Endothelial cell of umbilical vein (primary cell): ENCODE measurements around the gene TNNI3K. TPM values are rescaled to one million over a fixed set of nuclear protein-coding genes. Genes with fewer than 3 reads are reported as not detected.

Experiments
- BruUV-seq: library from RNA; stranded (reverse); fragments of 400-500 nt; replicated peaks from 2 replicates; lab custom pipeline; 2021; lab: Mats Ljungman, UMichigan
- CTCF ChIA-PET: fragments of 300-600, 350-600 bp; sonication (Branson Sonifier 250); formaldehyde crosslinking; loops from one replicate; lab custom pipeline; 2021; ENCODE audit warnings: antibody characterized with exemption, inconsistent platforms; lab: Charles Lee
- POLR2A ChIA-PET: fragments of 300-600, 350-600 bp; sonication (Branson Sonifier 250); formaldehyde crosslinking; loops from one replicate; lab custom pipeline; 2021; ENCODE audit warnings: antibody characterized with exemption, inconsistent platforms; lab: Charles Lee
- DNase-seq: peaks from one replicate; pipeline ENCODE4 v3.0.0-alpha.2; 2011; ENCODE audit warnings: low read depth, low spot score
- FAIRE-seq: peaks from 2 replicates; lab custom pipeline; 2011; peaks lifted over from hg19 to GRCh38; lab: Jason Lieb, UNC
- H2AFZ ChIP-seq: 2 replicates; pipeline ENCODE4 v1.6.0; 2012; ENCODE audit warnings: low read depth, low read length, control low read depth, inconsistent platforms
- H3K27ac ChIP-seq: 2 replicates; pipeline ENCODE4 v1.5.1; 2011; ENCODE audit warnings: low read depth, mild to moderate bottlenecking, control low read depth, low read length, moderate library complexity; ENCODE audit not compliant: insufficient read depth
- H3K27me3 ChIP-seq, 2 experiments: 2 replicates each; pipeline versions ENCODE4 v1.6.0 to v1.6.1; 2011; ENCODE audit warnings: low read length in 2 of 2, mixed read lengths in 1 of 2; ENCODE audit not compliant: control insufficient read depth in 2 of 2, insufficient read depth in 2 of 2
- H3K36me3 ChIP-seq, 2 experiments: 2 replicates in 1 of 2; 3 replicates in 1 of 2; pipeline ENCODE4 v1.5.1; 2011; ENCODE audit warnings: low read length in 2 of 2, mild to moderate bottlenecking in 1 of 2, moderate library complexity in 1 of 2; ENCODE audit not compliant: control insufficient read depth in 2 of 2, insufficient read depth in 2 of 2; ENCODE audit errors: extremely low read depth in 1 of 2
- H3K4me1 ChIP-seq: 3 replicates; pipeline ENCODE4 v1.5.1; 2011; ENCODE audit warnings: mild to moderate bottlenecking, low read length; ENCODE audit not compliant: control insufficient read depth, insufficient read depth; ENCODE audit errors: extremely low read depth
- H3K4me2 ChIP-seq: 2 replicates; pipeline ENCODE4 v1.6.1; 2011; ENCODE audit warnings: low read length, control low read depth, mixed read lengths; ENCODE audit not compliant: insufficient read depth
- H3K4me3 ChIP-seq, 3 experiments: fragments of 200-600 bp in 1 of 3; sonication (generic), shearing (Covaris generic) in 1 of 3; replicated peaks in 1 of 3; 2 replicates each; pipeline ENCODE4 v1.5.1; 2011 to 2016; ENCODE audit warnings: control low read depth in 3 of 3, low read length in 3 of 3, mild to moderate bottlenecking in 2 of 3, inconsistent platforms in 1 of 3, low read depth in 1 of 3, moderate library complexity in 1 of 3; ENCODE audit not compliant: insufficient read depth in 1 of 3
- H3K79me2 ChIP-seq: 2 replicates; pipeline ENCODE4 v1.6.0; 2012; ENCODE audit warnings: low read length, inconsistent platforms; ENCODE audit not compliant: control insufficient read depth, insufficient read depth
- H3K9ac ChIP-seq: replicated peaks from 2 replicates; pipeline ENCODE3; 2011; ENCODE audit warnings: low read length, control low read depth; ENCODE audit not compliant: insufficient read depth; ENCODE audit errors: extremely low read depth
- H3K9me1 ChIP-seq: replicated peaks from 3 replicates; pipeline ENCODE4 v1.6.0; 2011; ENCODE audit warnings: mild to moderate bottlenecking, low read length; ENCODE audit not compliant: control insufficient read depth, insufficient read depth; ENCODE audit errors: extremely low read depth
- H3K9me3 ChIP-seq: replicated peaks from 2 replicates; pipeline ENCODE4 v1.5.1; 2012; ENCODE audit warnings: low read length, inconsistent platforms; ENCODE audit not compliant: control insufficient read depth, insufficient read depth
- H4K20me1 ChIP-seq: replicated peaks from 2 replicates; pipeline ENCODE3; 2011; ENCODE audit warnings: mild to moderate bottlenecking, low read length; ENCODE audit not compliant: control insufficient read depth, insufficient read depth; ENCODE audit errors: extremely low read depth
- EZH2 ChIP-seq: IDR thresholded peaks from 2 replicates; pipeline ENCODE4 v1.6.1; 2012; ENCODE audit warnings: borderline replicate concordance, low read depth, mild to moderate bottlenecking, moderate library complexity, low read length, inconsistent platforms; ENCODE audit not compliant: severe bottlenecking
- FOS ChIP-seq: IDR thresholded peaks from 2 replicates; pipeline ENCODE4 v1.6.1; 2011; ENCODE audit warnings: mild to moderate bottlenecking, low read length, moderate library complexity, borderline replicate concordance; ENCODE audit not compliant: insufficient read depth
- GATA2 ChIP-seq: IDR thresholded peaks from 2 replicates; pipeline ENCODE4 v1.7.0; 2011; ENCODE audit warnings: low read depth, mild to moderate bottlenecking, moderate library complexity, mixed read lengths, low read length; ENCODE audit not compliant: insufficient read length, insufficient read depth
- JUN ChIP-seq: IDR thresholded peaks from 2 replicates; pipeline ENCODE4 v1.6.1; 2011; ENCODE audit warnings: borderline replicate concordance, low read depth; ENCODE audit not compliant: insufficient read length, insufficient read depth
- MYC ChIP-seq: IDR thresholded peaks from one replicate; pipeline ENCODE4 v1.6.1; 2011; ENCODE audit warnings: mild to moderate bottlenecking, low read depth, low read length
- POLR2A ChIP-seq: IDR thresholded peaks from 2 replicates; pipeline ENCODE4 v1.6.1; 2012; ENCODE audit warnings: low read depth, mild to moderate bottlenecking, control low read depth, low read length
- POLR2AphosphoS5 ChIP-seq: IDR thresholded peaks from 2 replicates; pipeline ENCODE4 v1.6.1; 2012; ENCODE audit warnings: low read depth, mild to moderate bottlenecking, control low read depth, low read length, moderate library complexity; ENCODE audit not compliant: insufficient read depth
- dilution Hi-C: fragments of 300-500 bp; cut with MboI; formaldehyde crosslinking; loops from one replicate; pipeline ENCODE4 v1.15.0; 2019; ENCODE audit warnings: low sequenced_read_pairs; ENCODE audit not compliant: extremely low pct_ligation_motif_present
- intact Hi-C: fragments of 100-400 bp; cut with micrococcal nuclease; formaldehyde crosslinking; loops from one replicate; pipeline ENCODE4 v1.10.0; 2022
- polyA plus RNA-seq, 4 experiments: library from polyadenylated mRNA; depleted of rRNA in 3 of 4; stranded (reverse) in 3 of 4; unstranded in 1 of 4; fragments of >200 nt; gene quantifications; 2 replicates each; pipeline versions ENCODE4 v1.2.1 to v1.2.3, GENCODE V29; 2011 to 2012; ENCODE audit warnings: missing spikeins in 1 of 4
- total RNA-seq: library from RNA; stranded (reverse); gene quantifications from 2 replicates; pipeline ENCODE4 v1.2.3, GENCODE V29; 2021
- TF ChIP-seq, protein P1 (sequence below): IDR thresholded peaks from 2 replicates; pipeline ENCODE4 v1.6.1; 2011; ENCODE audit not compliant: insufficient read depth, insufficient read length
- TF ChIP-seq, protein P2 (sequence below), 2 donors: IDR thresholded peaks; 1 replicate in 1 of 2; 2 replicates in 1 of 2; pipeline ENCODE4 v1.5.1; 2011; ENCODE audit warnings: low read length in 2 of 2, mild to moderate bottlenecking in 2 of 2, moderate library complexity in 2 of 2, control low read depth in 1 of 2, inconsistent platforms in 1 of 2, low read depth in 1 of 2; ENCODE audit not compliant: insufficient read depth in 1 of 2; ENCODE audit errors: extremely low read depth in 1 of 2

Gene TNNI3K
- total and polyA plus RNA-seq, 2 donors (not counting 3 experiments of a cell fraction or from before 2014, with no cell fraction given) = 0.69 TPM; not detected in 1

DNA sequence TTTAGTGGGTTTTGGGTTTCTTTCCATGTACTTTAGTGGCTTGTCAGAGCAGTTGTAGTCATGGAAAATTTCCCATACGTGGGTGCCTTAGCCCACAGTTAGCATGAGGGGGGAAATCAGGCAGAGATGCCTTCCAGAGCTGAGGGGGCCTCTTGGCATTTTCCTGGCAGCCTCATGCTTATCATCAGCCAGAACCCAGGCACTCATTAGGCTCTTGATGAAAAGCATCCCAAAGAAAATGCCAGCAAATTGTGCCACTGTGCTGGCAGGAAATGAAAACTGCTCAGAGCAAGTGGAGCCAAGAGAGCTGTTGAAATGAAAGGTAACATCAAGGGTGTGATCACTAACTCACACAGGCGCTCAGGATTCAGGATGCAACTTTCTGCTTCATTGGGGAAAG, 128.0 kb downstream of the TNNI3K start:
- DNase-seq (no peak), FAIRE-seq (no peak)
- Histone ChIP-seq H3K9me1 (no peaks in the 10 kb centered on the region), H3K27ac (no peak overlapping the region), H2AFZ (no peak overlapping the region), H3K4me3 (no peak overlapping the region), H3K4me1 (no peaks in the 10 kb centered on the region), H3K79me2 (no peaks in the 10 kb centered on the region), H4K20me1 (no peaks in the 10 kb centered on the region), H3K9ac (no peak overlapping the region), H3K27me3 (no peaks in the 10 kb centered on the region), H3K36me3 (no peaks in the 10 kb centered on the region), H3K9me3 (no peaks in the 10 kb centered on the region), H3K4me2 (no peak overlapping the region)
- dilution Hi-C loops = no loop called here
- TF ChIP-seq, protein P1, sequence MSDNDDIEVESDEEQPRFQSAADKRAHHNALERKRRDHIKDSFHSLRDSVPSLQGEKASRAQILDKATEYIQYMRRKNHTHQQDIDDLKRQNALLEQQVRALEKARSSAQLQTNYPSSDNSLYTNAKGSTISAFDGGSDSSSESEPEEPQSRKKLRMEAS = no peak
- no peak for TF ChIP-seq GATA2
- POLR2A ChIA-PET = no interaction called here
- CTCF ChIA-PET = no interaction called here
- no TSS peak for BruUV-seq
- intact Hi-C loops = no loop called here

DNA sequence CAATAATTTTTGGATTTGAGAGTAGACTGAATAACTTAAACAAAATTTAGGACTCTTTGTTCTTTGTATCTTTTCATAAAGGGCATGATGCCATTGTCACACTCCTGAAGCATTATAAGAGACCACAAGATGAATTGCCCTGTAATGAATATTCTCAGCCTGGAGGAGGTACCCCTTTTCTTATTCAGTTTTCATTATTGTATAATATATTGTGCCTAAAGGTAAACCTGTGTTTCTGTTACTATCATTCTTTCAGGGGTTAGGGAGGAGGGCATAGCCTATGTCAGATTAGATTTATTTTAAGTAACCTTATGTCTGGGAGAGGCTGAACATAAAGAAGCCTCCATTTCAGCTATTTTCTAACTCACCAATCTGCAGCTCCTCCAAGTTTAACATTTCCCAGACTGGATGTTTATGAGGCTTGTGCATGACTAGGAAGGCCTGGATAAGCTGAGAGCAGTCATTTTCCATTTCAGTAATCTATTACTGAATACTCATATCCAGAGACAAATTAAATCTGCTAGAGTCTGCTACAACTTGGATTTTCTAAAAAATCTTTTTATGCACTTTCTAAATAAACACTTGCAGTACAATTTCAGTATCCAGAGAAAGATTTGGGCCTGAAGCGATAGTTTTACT, 132.1 kb downstream of the TNNI3K start:
- CTCF ChIA-PET = no interaction called here
- no peak for FAIRE-seq
- BruUV-seq = no TSS peak

More for the DNA sequence above, 132.1 kb downstream of the TNNI3K start:
- Histone ChIP-seq H3K9ac (no peak overlapping the region), H3K9me3 (no peaks in the 10 kb centered on the region), H3K4me1 (no peaks in the 10 kb centered on the region), H3K27ac (no peak overlapping the region), H3K79me2 (no peaks in the 10 kb centered on the region), H3K4me3 (no peak overlapping the region), H2AFZ (no peak overlapping the region), H4K20me1 (no peaks in the 10 kb centered on the region), H3K4me2 (no peak overlapping the region), H3K36me3 (no peaks in the 10 kb centered on the region), H3K27me3 (no peaks in the 10 kb centered on the region), H3K9me1 (no peaks in the 10 kb centered on the region)
- no peak for DNase-seq
- intact Hi-C loops = no loop called here
- TF ChIP-seq MYC = no peak
- TF ChIP-seq POLR2AphosphoS5 = no peak
- no peak for TF ChIP-seq POLR2A
- no peak for TF ChIP-seq EZH2
- TF ChIP-seq JUN = no peak
- TF ChIP-seq, protein P1 = no peak
- TF ChIP-seq, protein P2, sequence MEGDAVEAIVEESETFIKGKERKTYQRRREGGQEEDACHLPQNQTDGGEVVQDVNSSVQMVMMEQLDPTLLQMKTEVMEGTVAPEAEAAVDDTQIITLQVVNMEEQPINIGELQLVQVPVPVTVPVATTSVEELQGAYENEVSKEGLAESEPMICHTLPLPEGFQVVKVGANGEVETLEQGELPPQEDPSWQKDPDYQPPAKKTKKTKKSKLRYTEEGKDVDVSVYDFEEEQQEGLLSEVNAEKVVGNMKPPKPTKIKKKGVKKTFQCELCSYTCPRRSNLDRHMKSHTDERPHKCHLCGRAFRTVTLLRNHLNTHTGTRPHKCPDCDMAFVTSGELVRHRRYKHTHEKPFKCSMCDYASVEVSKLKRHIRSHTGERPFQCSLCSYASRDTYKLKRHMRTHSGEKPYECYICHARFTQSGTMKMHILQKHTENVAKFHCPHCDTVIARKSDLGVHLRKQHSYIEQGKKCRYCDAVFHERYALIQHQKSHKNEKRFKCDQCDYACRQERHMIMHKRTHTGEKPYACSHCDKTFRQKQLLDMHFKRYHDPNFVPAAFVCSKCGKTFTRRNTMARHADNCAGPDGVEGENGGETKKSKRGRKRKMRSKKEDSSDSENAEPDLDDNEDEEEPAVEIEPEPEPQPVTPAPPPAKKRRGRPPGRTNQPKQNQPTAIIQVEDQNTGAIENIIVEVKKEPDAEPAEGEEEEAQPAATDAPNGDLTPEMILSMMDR (IDR thresholded peaks at IDR 0.05; ENCODE audit: extremely low read depth in 1 of 2, insufficient read depth in 1 of 2, low read depth in 1 of 2, low read length in 2 of 2) = no peak
- TF ChIP-seq GATA2 = no peak
- no peak for TF ChIP-seq FOS
- dilution Hi-C loops = no loop called here
- POLR2A ChIA-PET = no interaction called here
